ENCODE measurements around the gene FHIT.

The FHIT gene

DNA sequence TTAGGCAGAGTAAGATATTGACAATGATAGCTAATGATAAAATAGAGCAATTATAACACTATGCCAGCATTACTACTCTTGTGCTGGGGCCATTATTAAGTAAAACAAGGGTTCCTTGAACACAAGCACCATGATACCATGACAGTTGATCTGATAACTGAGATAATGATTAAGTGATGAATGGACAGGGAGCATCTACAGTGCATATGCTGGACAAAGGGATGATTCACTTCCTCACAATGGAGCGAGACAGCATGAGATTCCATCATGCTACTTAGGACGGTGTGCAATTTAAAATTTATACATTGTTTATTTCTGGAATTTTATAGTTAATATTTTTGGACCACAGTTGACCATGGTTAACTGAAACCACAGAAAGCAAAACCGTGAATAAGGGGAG, 156.6 kb downstream of the FHIT start:
- Histone ChIP-seq H3K4me3 (ENCODE audit: low read depth in 1 of 2, low read length in 1 of 2) (no peak overlapping the region), H3K27ac (no peak overlapping the region), H3K9me3 (no peaks in the 10 kb centered on the region), H3K4me1 (ENCODE audit: control insufficient read depth in 1 of 2, insufficient read depth in 1 of 2, low read depth in 1 of 2, low read length in 1 of 2) (peaks cover 10 to 15% of the 10 kb centered on the region in 2 experiments), H3K36me3 (no peaks in the 10 kb centered on the region), H3K27me3 (no peaks in the 10 kb centered on the region)
- TF ChIP-seq CTCF (IDR thresholded peaks at IDR 0.05) = no peak

DNA sequence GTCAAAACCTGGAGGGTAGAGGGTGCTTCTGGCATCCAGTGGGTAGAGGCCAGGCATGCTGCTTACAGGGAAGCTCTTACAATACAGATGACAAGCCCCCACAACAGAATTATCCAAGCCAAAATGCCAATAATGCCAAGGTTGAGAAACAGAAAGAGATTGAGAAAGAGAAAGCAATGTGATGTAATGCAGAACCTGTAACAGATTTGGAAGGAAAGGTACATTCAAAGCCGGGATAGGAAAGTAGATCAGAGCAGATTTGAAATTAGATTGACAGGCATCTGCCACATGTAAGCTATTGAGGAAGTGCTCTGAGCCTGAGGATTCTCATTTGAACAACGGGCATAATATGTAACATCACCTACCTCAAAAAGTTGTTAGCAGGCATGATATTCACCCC, 157.9 kb downstream of the FHIT start:
- no peak for TF ChIP-seq CTCF (IDR thresholded peaks at IDR 0.05)
- H3K9me3 ChIP-seq = no peaks in the 10 kb centered on the region
- H3K36me3 ChIP-seq = no peaks in the 10 kb centered on the region
- H3K27ac ChIP-seq = no peak overlapping the region
- no peaks in the 10 kb centered on the region for H3K27me3 ChIP-seq
- peaks cover 10 to 15% of the 10 kb centered on the region in 2 experiments for H3K4me1 ChIP-seq (ENCODE audit: control insufficient read depth in 1 of 2, insufficient read depth in 1 of 2, low read depth in 1 of 2, low read length in 1 of 2)
- no peak overlapping the region for H3K4me3 ChIP-seq (ENCODE audit: low read depth in 1 of 2, low read length in 1 of 2)

DNA sequence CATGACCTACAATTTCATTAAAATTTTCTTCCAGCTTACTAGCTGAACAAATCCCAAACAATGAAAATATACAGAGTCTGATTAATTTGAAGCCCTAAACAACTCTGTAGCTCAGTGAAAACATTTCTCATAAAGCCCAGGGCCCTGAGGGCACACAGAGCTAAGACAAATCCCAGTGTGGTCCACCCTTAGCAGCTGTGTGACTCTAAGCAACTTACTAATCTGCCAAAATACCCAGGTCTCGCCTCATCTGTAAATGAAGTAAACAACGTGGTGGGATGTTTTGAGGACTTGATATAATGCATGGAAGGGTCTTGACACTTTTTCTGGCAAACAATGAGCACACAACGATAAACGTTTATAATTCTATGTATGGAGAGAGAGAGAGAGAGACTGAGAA, 158.4 kb downstream of the FHIT start:
- Histone ChIP-seq H3K36me3 (no peaks in the 10 kb centered on the region), H3K27ac (no peak overlapping the region), H3K4me3 (ENCODE audit: low read depth in 1 of 2, low read length in 1 of 2) (no peak overlapping the region), H3K9me3 (no peaks in the 10 kb centered on the region), H3K4me1 (ENCODE audit: control insufficient read depth in 1 of 2, insufficient read depth in 1 of 2, low read depth in 1 of 2, low read length in 1 of 2) (peaks cover 10 to 15% of the 10 kb centered on the region in 2 experiments), H3K27me3 (no peaks in the 10 kb centered on the region)
- TF ChIP-seq CTCF (IDR thresholded peaks at IDR 0.05) = no peak

GRCh38 chr3:61090389-61091169, 160.7 kb downstream of the FHIT start:
- Histone ChIP-seq H3K9me3 (no peaks in the 10 kb centered on the region), H3K27me3 (no peaks in the 10 kb centered on the region), H3K4me1 (ENCODE audit: control insufficient read depth in 1 of 2, insufficient read depth in 1 of 2, low read depth in 1 of 2, low read length in 1 of 2) (peaks cover 2 to 4% of the 10 kb centered on the region in 2 experiments), H3K27ac (no peak overlapping the region), H3K36me3 (no peaks in the 10 kb centered on the region), H3K4me3 (ENCODE audit: low read depth in 1 of 2, low read length in 1 of 2) (no peak overlapping the region)
- no peak for TF ChIP-seq CTCF (IDR thresholded peaks at IDR 0.05)

DNA sequence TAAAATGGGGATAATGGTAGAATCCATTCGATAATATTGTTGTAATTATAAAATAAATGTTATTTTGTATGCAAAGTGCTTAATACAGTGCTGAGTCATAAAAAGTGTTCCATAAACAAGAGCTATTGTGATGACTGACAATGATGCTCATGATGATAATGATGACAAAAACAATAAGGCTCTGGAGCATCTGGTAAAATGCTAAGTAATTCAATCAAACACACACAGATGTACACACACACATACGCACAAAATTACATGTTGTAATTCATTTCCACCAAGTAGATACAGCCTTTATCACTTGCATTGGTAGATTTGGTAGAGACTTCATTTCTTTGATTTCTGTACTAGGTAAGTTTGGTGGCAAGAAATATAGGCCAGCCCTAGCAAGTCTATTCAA, 163.8 kb downstream of the FHIT start:
- no peaks in the 10 kb centered on the region for H3K27me3 ChIP-seq

More for the DNA sequence above, 163.8 kb downstream of the FHIT start:
- Histone ChIP-seq H3K4me3 (ENCODE audit: low read depth in 1 of 2, low read length in 1 of 2) (no peak overlapping the region), H3K9me3 (no peaks in the 10 kb centered on the region), H3K4me1 (ENCODE audit: control insufficient read depth in 1 of 2, insufficient read depth in 1 of 2, low read depth in 1 of 2, low read length in 1 of 2) (no peaks in the 10 kb centered on the region), H3K36me3 (no peaks in the 10 kb centered on the region), H3K27ac (no peak overlapping the region)
- no peak for TF ChIP-seq CTCF (IDR thresholded peaks at IDR 0.05)

Data from neutrophil (primary cell).